A549 (cell line): ENCODE results near the gene EMD. TPM values are rescaled to one million over a fixed set of nuclear protein-coding genes. Genes with fewer than 3 reads are reported as not detected.

Experiments
- ATAC-seq, 2 experiments: fragments of 200-7000 bp in 1 of 2; fragments of >200 bp in 1 of 2; cut with Nextera tagmentation in 1 of 2; cut with Tn5 transposase in 1 of 2; 3 replicates each; pipeline versions ENCODE4 v1.8.0 to v1.9.1; 2018 to 2020; ENCODE audit warnings: mild to moderate bottlenecking in 1 of 2, moderate library complexity in 1 of 2
- CTCF ChIA-PET: fragments of 300-600 bp; sonication (Branson Sonifier 250); formaldehyde crosslinking; extraction: SDS; loops from one replicate; lab custom pipeline; 2021; ENCODE audit warnings: antibody characterized with exemption, inconsistent platforms; lab: Yijun Ruan, JAX
- POLR2A ChIA-PET: fragments of 350-600 bp; formaldehyde crosslinking; extraction: SDS; loops from one replicate; lab custom pipeline; 2021; ENCODE audit warnings: antibody characterized with exemption, inconsistent platforms; lab: Yijun Ruan, JAX
- DNase-seq, 2 experiments: peaks; one replicate each; pipeline versions ENCODE4 v3.0.0 to v3.0.0-alpha.2; 2011 to 2016; ENCODE audit warnings: low read depth in 1 of 2, low spot score in 1 of 2
- FAIRE-seq: peaks from 2 replicates; lab custom pipeline; 2011; peaks lifted over from hg19 to GRCh38; lab: Jason Lieb, UNC
- H3K27ac ChIP-seq, 2 experiments: fragments of >200 bp; sonication (Bioruptor Twin); formaldehyde crosslinking; 3 replicates each; pipeline ENCODE4 v1.5.1; 2016 to 2017
- H3K4me1 ChIP-seq: fragments of >200 bp; sonication (Bioruptor Twin); formaldehyde crosslinking; 3 replicates; pipeline ENCODE4 v1.6.1; 2016
- H3K4me2 ChIP-seq: fragments of >200 bp; sonication (Bioruptor Twin); formaldehyde crosslinking; 3 replicates; pipeline ENCODE4 v1.6.1; 2016
- H3K4me3 ChIP-seq: fragments of >200 bp; sonication (Bioruptor Twin); formaldehyde crosslinking; 3 replicates; pipeline ENCODE4 v1.5.1; 2016
- H3K9me3 ChIP-seq: fragments of >200 bp; sonication (Bioruptor Twin); formaldehyde crosslinking; 3 replicates; pipeline ENCODE4 v1.6.1; 2016
- BHLHE40 ChIP-seq: IDR thresholded peaks from 2 replicates; pipeline ENCODE4 v1.6.1; 2012; ENCODE audit warnings: low read depth, low read length, inconsistent platforms
- CEBPB ChIP-seq, 2 experiments: fragments of >200 bp in 1 of 2; sonication (Bioruptor Twin) in 1 of 2; formaldehyde crosslinking in 1 of 2; IDR thresholded peaks; 2 replicates each; pipeline ENCODE4 v1.6.1; 2012 to 2016
- CHD2 ChIP-seq: fragments of 150-350 bp; IDR thresholded peaks from 2 replicates; pipeline ENCODE4 v1.6.1; 2014; ENCODE audit warnings: low read length; ENCODE audit not compliant: partially characterized antibody
- EHF ChIP-seq: fragments of 250-450 bp; sonication (Bioruptor Pico); IDR thresholded peaks from 2 replicates; pipeline ENCODE4 v1.5.0; 2020; ENCODE audit warnings: mild to moderate bottlenecking
- EP300 ChIP-seq, 2 experiments: fragments of >200 bp; sonication (Bioruptor Twin); formaldehyde crosslinking; IDR thresholded peaks; 2 replicates in 1 of 2; 3 replicates in 1 of 2; pipeline ENCODE4 v1.6.1; 2016 to 2017
- ESRRA ChIP-seq: fragments of 150-350 bp; IDR thresholded peaks from 2 replicates; pipeline ENCODE4 v1.6.1; 2014; ENCODE audit warnings: mild to moderate bottlenecking, low read length, borderline replicate concordance
- GATA3 ChIP-seq: IDR thresholded peaks from 2 replicates; pipeline ENCODE4 v1.6.1; 2012; ENCODE audit warnings: borderline replicate concordance
- HDAC2 ChIP-seq: fragments of 200-600 bp; sonication (generic); IDR thresholded peaks from 2 replicates; pipeline ENCODE4 v1.6.1; 2016
- HEYL ChIP-seq: fragments of 250-450 bp; sonication (Bioruptor Pico); IDR thresholded peaks from 2 replicates; pipeline ENCODE4 v1.8.0; 2021; ENCODE audit warnings: mild to moderate bottlenecking, moderate library complexity
- JUN ChIP-seq, 2 experiments: fragments of >200 bp; sonication (Bioruptor Twin); formaldehyde crosslinking; IDR thresholded peaks; 2 replicates in 1 of 2; 3 replicates in 1 of 2; pipeline ENCODE4 v1.6.1; 2016 to 2017
- MAFK ChIP-seq: fragments of 450-650 bp; IDR thresholded peaks from 2 replicates; pipeline ENCODE4 v1.6.1; 2014; ENCODE audit not compliant: partially characterized antibody
- MAX ChIP-seq: IDR thresholded peaks from 2 replicates; pipeline ENCODE4 v1.6.1; 2012
- MAZ ChIP-seq: fragments of 150-350 bp; IDR thresholded peaks from 2 replicates; pipeline ENCODE4 v1.6.1; 2014; ENCODE audit warnings: antibody characterized with exemption, low read depth, low read length, borderline replicate concordance
- NR3C1 ChIP-seq: fragments of >200 bp; sonication (Bioruptor Twin); formaldehyde crosslinking; IDR thresholded peaks from 3 replicates; pipeline ENCODE4 v1.6.1; 2017
- PHF8 ChIP-seq: fragments of 200-600 bp; sonication (generic); IDR thresholded peaks from 2 replicates; pipeline ENCODE4 v1.6.1; 2016; ENCODE audit warnings: low read depth, mild to moderate bottlenecking, antibody characterized with exemption, moderate library complexity, borderline replicate concordance
- RAD21 ChIP-seq, 2 experiments: fragments of >200 bp in 1 of 2; sonication (Bioruptor Twin) in 1 of 2; formaldehyde crosslinking in 1 of 2; IDR thresholded peaks in 1 of 2; conservative IDR thresholded peaks in 1 of 2; 2 replicates in 1 of 2; 3 replicates in 1 of 2; pipeline ENCODE4 v1.6.1; 2012 to 2018; ENCODE audit warnings: inconsistent platforms in 1 of 2
- RCOR1 ChIP-seq: fragments of 150-350 bp; IDR thresholded peaks from 2 replicates; pipeline ENCODE4 v1.6.1; 2014; ENCODE audit warnings: antibody characterized with exemption, low read length, low read depth
- RFX5 ChIP-seq: fragments of 450-650 bp; IDR thresholded peaks from 2 replicates; pipeline ENCODE4 v1.7.1; 2014; ENCODE audit warnings: antibody characterized with exemption, mild to moderate bottlenecking, moderate library complexity
- RNF2 ChIP-seq: fragments of 200-600 bp; sonication (generic); IDR thresholded peaks from 2 replicates; pipeline ENCODE4 v1.6.1; 2016; ENCODE audit warnings: low read depth, mild to moderate bottlenecking, antibody characterized with exemption, moderate library complexity, borderline replicate concordance
- TFCP2L1 ChIP-seq: fragments of 250-450 bp; sonication (Bioruptor Pico); IDR thresholded peaks from 2 replicates; pipeline ENCODE4 v1.5.0; 2021; ENCODE audit warnings: mild to moderate bottlenecking
- USF2 ChIP-seq: fragments of 450-650 bp; IDR thresholded peaks from 2 replicates; pipeline ENCODE4 v1.6.1; 2014; ENCODE audit warnings: antibody characterized with exemption
- ZC3H11A ChIP-seq: fragments of 450-650 bp; IDR thresholded peaks from 2 replicates; pipeline ENCODE4 v1.6.1; 2014; ENCODE audit warnings: antibody characterized with exemption, mild to moderate bottlenecking
- ZNF302 ChIP-seq: fragments of 250-450 bp; sonication (Bioruptor Pico); IDR thresholded peaks from 2 replicates; pipeline ENCODE4 v1.9.0; 2021; ENCODE audit warnings: inconsistent platforms, mild to moderate bottlenecking, moderate library complexity
- WGBS: methylation state at CpG from one replicate; pipeline ENCODE4 v1.1.6; 2017; ENCODE audit errors: missing lambda C conversion rate; 5-methylcytosine and 5-hydroxymethylcytosine counted together
- polyA plus RNA-seq, 4 experiments: library from polyadenylated mRNA; depleted of rRNA in 3 of 4; stranded (reverse); fragments of >200 nt; fragmentation: RNase III in 1 of 4; extraction: RNeasy Plus Mini Kit Qiagen cat#74134 plus additional on column Dnase treatment in 1 of 4; gene quantifications; 2 replicates in 3 of 4; 3 replicates in 1 of 4; pipeline ENCODE4 v1.2.3, GENCODE V29; 2011 to 2017
- TF ChIP-seq, protein P1 (sequence below): fragments of >200 bp; sonication (Bioruptor Twin); formaldehyde crosslinking; IDR thresholded peaks from 2 replicates; pipeline ENCODE4 v1.6.1; 2016
- TF ChIP-seq, protein P2 (sequence below): fragments of >200 bp; sonication (Bioruptor Twin); formaldehyde crosslinking; IDR thresholded peaks from 3 replicates; pipeline ENCODE4 v1.6.1; 2016
- TF ChIP-seq, protein P3 (sequence below): IDR thresholded peaks from 2 replicates; pipeline ENCODE4 v1.6.1; 2012

The EMD gene
- polyA plus RNA-seq, 2 of the 4 experiments (the other 2 are of a cell fraction), result 34.6 to 126 TPM

DNA sequence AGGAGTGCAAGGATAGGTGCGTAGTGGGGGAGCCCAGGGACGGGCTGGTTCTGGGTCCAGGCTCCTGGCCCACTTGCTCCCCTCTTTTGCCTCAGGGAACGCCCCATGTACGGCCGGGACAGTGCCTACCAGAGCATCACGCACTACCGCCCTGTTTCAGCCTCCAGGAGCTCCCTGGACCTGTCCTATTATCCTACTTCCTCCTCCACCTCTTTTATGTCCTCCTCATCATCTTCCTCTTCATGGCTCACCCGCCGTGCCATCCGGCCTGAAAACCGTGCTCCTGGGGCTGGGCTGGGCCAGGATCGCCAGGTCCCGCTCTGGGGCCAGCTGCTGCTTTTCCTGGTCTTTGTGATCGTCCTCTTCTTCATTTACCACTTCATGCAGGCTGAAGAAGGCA is 1.7 kb downstream of the EMD start:
- 92% methylated on average over 14 of the region's 14 CpGs for WGBS
- no peak for TF ChIP-seq RCOR1
- TF ChIP-seq ZNF302 (CRISPR knock-in tag), result no peak
- TF ChIP-seq MAX, result no peak
- TF ChIP-seq HEYL (CRISPR knock-in tag), result no peak
- TF ChIP-seq TFCP2L1, result no peak
- TF ChIP-seq ZC3H11A, result no peak
- no peak for TF ChIP-seq MAFK
- no peak for TF ChIP-seq CHD2
- TF ChIP-seq HDAC2, result no peak
- TF ChIP-seq, protein P1, sequence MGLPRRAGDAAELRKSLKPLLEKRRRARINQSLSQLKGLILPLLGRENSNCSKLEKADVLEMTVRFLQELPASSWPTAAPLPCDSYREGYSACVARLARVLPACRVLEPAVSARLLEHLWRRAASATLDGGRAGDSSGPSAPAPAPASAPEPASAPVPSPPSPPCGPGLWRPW, result no peak
- TF ChIP-seq BHLHE40, result no peak
- TF ChIP-seq, protein P2, sequence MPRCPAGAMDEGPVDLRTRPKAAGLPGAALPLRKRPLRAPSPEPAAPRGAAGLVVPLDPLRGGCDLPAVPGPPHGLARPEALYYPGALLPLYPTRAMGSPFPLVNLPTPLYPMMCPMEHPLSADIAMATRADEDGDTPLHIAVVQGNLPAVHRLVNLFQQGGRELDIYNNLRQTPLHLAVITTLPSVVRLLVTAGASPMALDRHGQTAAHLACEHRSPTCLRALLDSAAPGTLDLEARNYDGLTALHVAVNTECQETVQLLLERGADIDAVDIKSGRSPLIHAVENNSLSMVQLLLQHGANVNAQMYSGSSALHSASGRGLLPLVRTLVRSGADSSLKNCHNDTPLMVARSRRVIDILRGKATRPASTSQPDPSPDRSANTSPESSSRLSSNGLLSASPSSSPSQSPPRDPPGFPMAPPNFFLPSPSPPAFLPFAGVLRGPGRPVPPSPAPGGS, result no peak
- no peak for TF ChIP-seq PHF8
- TF ChIP-seq EP300 (IDR thresholded peaks at IDR 0.05), result no peak
- TF ChIP-seq, protein P3, sequence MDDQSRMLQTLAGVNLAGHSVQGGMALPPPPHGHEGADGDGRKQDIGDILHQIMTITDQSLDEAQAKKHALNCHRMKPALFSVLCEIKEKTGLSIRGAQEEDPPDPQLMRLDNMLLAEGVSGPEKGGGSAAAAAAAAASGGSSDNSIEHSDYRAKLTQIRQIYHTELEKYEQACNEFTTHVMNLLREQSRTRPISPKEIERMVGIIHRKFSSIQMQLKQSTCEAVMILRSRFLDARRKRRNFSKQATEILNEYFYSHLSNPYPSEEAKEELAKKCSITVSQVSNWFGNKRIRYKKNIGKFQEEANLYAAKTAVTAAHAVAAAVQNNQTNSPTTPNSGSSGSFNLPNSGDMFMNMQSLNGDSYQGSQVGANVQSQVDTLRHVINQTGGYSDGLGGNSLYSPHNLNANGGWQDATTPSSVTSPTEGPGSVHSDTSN, result no peak
- H3K9me3 ChIP-seq, result no peaks in the 10 kb centered on the region
- POLR2A ChIA-PET, result no interaction called here
- FAIRE-seq (no peak), DNase-seq (no peak), ATAC-seq (no peak)
- H3K4me2 ChIP-seq, result peak overlapping the region; percentile 98
- H3K4me1 ChIP-seq, result peaks cover 23% of the 10 kb centered on the region
- peak overlapping the region in 1 of 2 experiments; percentile 96; a peak in 3 of 6 replicates for H3K27ac ChIP-seq
- CTCF ChIA-PET, result no interaction called here
- H3K4me3 ChIP-seq, result peak overlapping the region; percentile 91; the same call in 2 of the 3 replicates

GRCh38 chrX:154381271-154381670 is 2.2 kb downstream of the EMD start:
- CTCF ChIA-PET, result interaction anchor here (3.5 kb wide), 1 partner anchor 7 kb away, joined by 49 read pairs; the partner anchor contains the start of gene FLNA
- TF ChIP-seq ESRRA (no peak), USF2 (no peak), MAFK (no peak), JUN (IDR thresholded peaks at IDR 0.05) (no peak), NR3C1 (no peak), GATA3 (no peak), ZC3H11A (no peak), EHF (CRISPR knock-in tag) (no peak), RNF2 (no peak), MAZ (no peak), CEBPB (IDR thresholded peaks at IDR 0.05) (no peak), PHF8 (no peak), TFCP2L1 (no peak), RAD21 (conservative IDR thresholded peaks at IDR 0.05 in 1 of 2, IDR thresholded peaks at IDR 0.05 in 1 of 2) (no peak), EP300 (IDR thresholded peaks at IDR 0.05) (no peak), RFX5 (no peak)
- TF ChIP-seq, protein P3, result no peak
- FAIRE-seq (no peak), ATAC-seq (no peak), DNase-seq (no peak)
- Histone ChIP-seq H3K27ac (peak overlapping the region in 1 of 2 experiments; percentile 96; a peak in 1 of 6 replicates), H3K4me2 (0 out of 3 replicates have a peak overlapping the region, but pooled peaks have one; percentile 98), H3K4me3 (no peak overlapping the region), H3K9me3 (no peaks in the 10 kb centered on the region), H3K4me1 (peaks cover 23% of the 10 kb centered on the region)
- WGBS, result 80% methylated on average over 6 of the region's 6 CpGs
- POLR2A ChIA-PET, result no interaction called here
